PC-9 (cell line): ENCODE data around the gene MX2. TPM values are rescaled to one million over a fixed set of nuclear protein-coding genes. Genes with fewer than 3 reads are reported as not detected.
"Not testable (repeated sequence)": the region's sequence is repeated elsewhere in the genome, so short reads cannot be mapped to it uniquely, and the experiment has no call there.

Experiments
- BruUV-seq: library from RNA; stranded (reverse); fragments of 400-500 nt; replicated peaks from 2 replicates; lab custom pipeline; 2021; lab: Mats Ljungman, UMichigan
- CTCF ChIA-PET: fragments of 300-600 bp; sonication (Branson Sonifier 250); formaldehyde crosslinking; loops from one replicate; lab custom pipeline; 2022; ENCODE audit warnings: antibody characterized with exemption; lab: Charles Lee
- POLR2A ChIA-PET: fragments of 300-600 bp; sonication (Branson Sonifier 250); formaldehyde crosslinking; loops from one replicate; lab custom pipeline; 2022; ENCODE audit warnings: antibody characterized with exemption; ENCODE audit not compliant: unreplicated experiment; lab: Charles Lee
- DNase-seq, 2 experiments: peaks; one replicate each; pipeline versions ENCODE4 v3.0.0 to v3.0.0-alpha.2; 2015 to 2022; ENCODE audit warnings: mixed read lengths in 1 of 2
- H2AFZ ChIP-seq: fragments of 200-600 bp; sonication (generic); 2 replicates; pipeline ENCODE4 v1.8.1; 2017; ENCODE audit warnings: antibody characterized with exemption
- H3F3A ChIP-seq: fragments of 200-600 bp; sonication (generic); 2 replicates; pipeline ENCODE4 v1.8.1; 2017; ENCODE audit warnings: antibody characterized with exemption, mild to moderate bottlenecking, low read depth; ENCODE audit not compliant: insufficient read depth
- H3K27ac ChIP-seq: fragments of 200-600 bp; sonication (generic); 2 replicates; pipeline ENCODE4 v1.6.1; 2016; ENCODE audit warnings: mixed run types
- H3K27me3 ChIP-seq: fragments of 200-600 bp; sonication (generic); 2 replicates; pipeline ENCODE4 v1.6.1; 2016; ENCODE audit warnings: low read depth, mixed run types; ENCODE audit not compliant: insufficient read depth
- H3K36me3 ChIP-seq: fragments of 200-600 bp; sonication (generic); 2 replicates; pipeline ENCODE4 v1.6.1; 2016; ENCODE audit warnings: low read depth, mixed run types
- H3K4me1 ChIP-seq: fragments of 200-600 bp; sonication (generic); replicated peaks from 2 replicates; pipeline ENCODE4 v1.6.1; 2016; ENCODE audit warnings: mixed run types; ENCODE audit not compliant: insufficient read depth
- H3K4me2 ChIP-seq: fragments of 200-600 bp; sonication (generic); 2 replicates; pipeline ENCODE4 v1.6.1; 2017; ENCODE audit warnings: mixed run types
- H3K4me3 ChIP-seq: fragments of 200-600 bp; sonication (generic); 2 replicates; pipeline ENCODE4 v1.6.1; 2016; ENCODE audit warnings: mixed run types
- H3K79me2 ChIP-seq: fragments of 200-600 bp; sonication (generic); 2 replicates; pipeline ENCODE4 v1.6.1; 2017; ENCODE audit warnings: low read depth, mixed run types
- H3K9me2 ChIP-seq: fragments of 200-600 bp; sonication (generic); 2 replicates; pipeline ENCODE4 v1.8.1; 2017; ENCODE audit warnings: mild to moderate bottlenecking; ENCODE audit not compliant: insufficient read depth
- H3K9me3 ChIP-seq: fragments of 200-600 bp; sonication (generic); 2 replicates; pipeline ENCODE4 v1.8.1; 2016; ENCODE audit warnings: low read depth; ENCODE audit not compliant: insufficient read depth
- H4K20me1 ChIP-seq: fragments of 200-600 bp; sonication (generic); 2 replicates; pipeline ENCODE4 v1.8.1; 2017; ENCODE audit not compliant: insufficient read depth
- EZH2 ChIP-seq: fragments of 200-600 bp; sonication (generic); IDR thresholded peaks from 2 replicates; pipeline ENCODE4 v1.8.0; 2017; ENCODE audit warnings: antibody characterized with exemption, low read depth
- intact Hi-C: fragments of 100-400 bp; cut with micrococcal nuclease; formaldehyde crosslinking; loops from one replicate; pipeline ENCODE4 v1.10.0; 2022; ENCODE audit not compliant: unreplicated experiment
- total RNA-seq: library from RNA; stranded (reverse); gene quantifications from 2 replicates; pipeline ENCODE4 v1.2.3, GENCODE V29; 2021
- TF ChIP-seq, protein P1 (sequence below): fragments of 200-600 bp; sonication (generic); conservative IDR thresholded peaks from 2 replicates; pipeline ENCODE4 v1.6.1; 2017; ENCODE audit warnings: mixed run types, antibody characterized with exemption, mild to moderate bottlenecking, moderate library complexity

Gene MX2
- total RNA-seq, 1 experiment from 2014 or later, result 2.5 TPM

DNA sequence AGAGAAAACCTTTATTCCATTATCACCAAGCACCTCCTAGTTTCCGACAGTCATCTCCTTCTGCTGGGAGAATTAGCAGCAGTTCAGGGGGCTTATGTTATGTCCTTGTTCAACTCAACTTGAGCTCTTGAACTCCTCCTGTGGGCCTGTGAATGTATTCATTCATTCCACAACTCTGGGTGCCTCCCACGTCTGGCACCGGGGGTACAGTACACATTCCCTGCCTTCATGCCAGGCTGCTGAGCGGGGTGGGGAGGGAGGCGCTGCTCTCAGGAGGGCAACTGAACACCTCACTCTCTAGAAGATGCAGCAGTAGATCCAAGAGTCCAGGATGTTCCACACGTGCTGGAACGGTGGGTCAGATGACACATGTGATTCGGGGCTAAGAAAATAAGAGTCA lies 4.3 kb upstream of the MX2 start:
- Histone ChIP-seq H3K9me2 (no peaks in the 10 kb centered on the region), H3K4me3 (no peak overlapping the region), H4K20me1 (no peaks in the 10 kb centered on the region), H3K4me1 (peaks cover 9% of the 10 kb centered on the region; the same call in 1 of the 2 replicates), H3K4me2 (no peak overlapping the region), H3K27ac (no peak overlapping the region), H3F3A (peaks cover 3% of the 10 kb centered on the region; the same call in 1 of the 2 replicates), H3K36me3 (no peaks in the 10 kb centered on the region), H3K9me3 (no peaks in the 10 kb centered on the region), H2AFZ (no peak overlapping the region), H3K79me2 (no peaks in the 10 kb centered on the region), H3K27me3 (no peaks in the 10 kb centered on the region)
- DNase-seq, result no peak
- intact Hi-C loops, result no loop called here
- POLR2A ChIA-PET, result no interaction called here
- BruUV-seq, result no TSS peak
- TF ChIP-seq EZH2, result no peak
- TF ChIP-seq, protein P1, sequence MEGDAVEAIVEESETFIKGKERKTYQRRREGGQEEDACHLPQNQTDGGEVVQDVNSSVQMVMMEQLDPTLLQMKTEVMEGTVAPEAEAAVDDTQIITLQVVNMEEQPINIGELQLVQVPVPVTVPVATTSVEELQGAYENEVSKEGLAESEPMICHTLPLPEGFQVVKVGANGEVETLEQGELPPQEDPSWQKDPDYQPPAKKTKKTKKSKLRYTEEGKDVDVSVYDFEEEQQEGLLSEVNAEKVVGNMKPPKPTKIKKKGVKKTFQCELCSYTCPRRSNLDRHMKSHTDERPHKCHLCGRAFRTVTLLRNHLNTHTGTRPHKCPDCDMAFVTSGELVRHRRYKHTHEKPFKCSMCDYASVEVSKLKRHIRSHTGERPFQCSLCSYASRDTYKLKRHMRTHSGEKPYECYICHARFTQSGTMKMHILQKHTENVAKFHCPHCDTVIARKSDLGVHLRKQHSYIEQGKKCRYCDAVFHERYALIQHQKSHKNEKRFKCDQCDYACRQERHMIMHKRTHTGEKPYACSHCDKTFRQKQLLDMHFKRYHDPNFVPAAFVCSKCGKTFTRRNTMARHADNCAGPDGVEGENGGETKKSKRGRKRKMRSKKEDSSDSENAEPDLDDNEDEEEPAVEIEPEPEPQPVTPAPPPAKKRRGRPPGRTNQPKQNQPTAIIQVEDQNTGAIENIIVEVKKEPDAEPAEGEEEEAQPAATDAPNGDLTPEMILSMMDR, result no peak
- CTCF ChIA-PET, result no interaction called here

DNA sequence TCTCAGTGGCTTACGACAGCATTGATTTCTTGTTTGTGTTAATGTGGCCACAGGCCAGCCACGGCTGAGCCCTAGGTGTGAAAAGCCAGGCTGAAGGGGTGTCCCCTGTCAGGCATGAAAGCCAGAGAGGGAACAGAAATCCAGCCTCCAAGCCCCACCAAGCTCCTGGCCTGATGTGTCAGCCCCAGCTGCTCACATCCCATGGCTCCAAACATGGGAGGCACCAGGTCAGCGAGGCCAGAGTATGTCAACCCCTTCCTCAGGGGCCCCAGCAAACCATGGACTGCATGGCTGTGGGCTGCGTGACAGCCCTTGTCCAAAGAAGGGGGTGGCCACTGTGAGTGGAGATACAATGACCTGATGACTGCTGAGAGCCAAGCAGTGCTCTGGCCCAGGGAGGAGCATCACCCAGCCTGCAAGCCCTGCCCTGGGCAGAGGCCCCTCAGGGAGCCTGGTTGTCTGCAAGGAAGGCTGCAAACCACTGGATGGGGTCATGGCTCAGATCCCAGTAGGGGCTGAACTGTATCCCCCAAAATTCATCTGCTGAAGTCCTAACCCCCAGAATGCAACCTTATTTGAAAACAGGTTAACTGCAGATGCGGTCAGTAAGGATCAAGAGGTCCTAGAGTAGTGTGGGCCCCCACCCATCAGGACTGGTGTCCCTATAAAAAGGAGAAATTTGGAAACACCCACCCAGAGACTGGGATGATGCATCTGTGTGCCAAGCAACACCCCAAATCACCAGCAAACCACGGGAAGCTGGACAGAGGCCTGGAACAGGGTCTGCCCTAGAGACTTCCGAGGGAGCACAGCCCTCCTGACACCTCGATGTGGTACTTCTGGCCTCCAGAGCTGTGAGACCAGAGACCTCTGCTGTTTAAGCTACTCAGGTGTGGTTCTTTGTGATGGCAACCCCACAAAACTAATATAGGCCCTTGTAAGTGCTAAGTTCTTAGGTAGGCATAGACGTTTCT lies 3.3 kb upstream of the MX2 start:
- no peak overlapping the region for H3K4me3 ChIP-seq
- H3K79me2 ChIP-seq, result no peaks in the 10 kb centered on the region
- H2AFZ ChIP-seq, result no peak overlapping the region
- H3K4me2 ChIP-seq, result no peak overlapping the region
- H3K27me3 ChIP-seq, result no peaks in the 10 kb centered on the region
- POLR2A ChIA-PET, result no interaction called here
- H3F3A ChIP-seq, result peaks cover 3% of the 10 kb centered on the region; the same call in 1 of the 2 replicates
- H3K27ac ChIP-seq, result no peak overlapping the region
- H3K4me1 ChIP-seq, result peaks cover 9% of the 10 kb centered on the region; the same call in 1 of the 2 replicates
- CTCF ChIA-PET, result no interaction called here
- TF ChIP-seq EZH2, result no peak
- TF ChIP-seq, protein P1, result no peak
- no peak for DNase-seq
- no peaks in the 10 kb centered on the region for H3K9me3 ChIP-seq
- no peaks in the 10 kb centered on the region for H4K20me1 ChIP-seq
- BruUV-seq, result no TSS peak
- intact Hi-C loops, result no loop called here
- H3K9me2 ChIP-seq, result no peaks in the 10 kb centered on the region
- no peaks in the 10 kb centered on the region for H3K36me3 ChIP-seq

DNA sequence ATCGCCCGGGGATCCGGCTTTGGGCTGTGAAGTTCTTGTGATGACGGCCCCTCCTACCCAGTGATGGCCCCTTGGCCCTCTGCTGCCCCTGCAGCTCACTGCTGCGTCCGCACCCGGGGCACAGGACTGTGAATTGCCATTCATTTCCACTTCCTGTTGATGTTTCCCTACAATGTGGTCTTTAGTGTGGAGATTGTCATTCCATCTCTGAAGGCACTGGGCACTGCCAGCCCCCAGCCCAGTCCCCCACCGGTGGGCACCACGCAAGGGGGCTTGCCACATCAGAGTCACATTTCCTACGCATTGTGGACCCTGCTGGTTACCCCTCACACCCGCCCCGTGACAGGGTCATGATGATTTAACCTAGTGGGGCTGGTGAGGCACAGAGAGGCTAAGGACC lies 2.5 kb upstream of the MX2 start:
- Histone ChIP-seq H3K79me2 (no peaks in the 10 kb centered on the region), H3K4me3 (no peak overlapping the region), H4K20me1 (no peaks in the 10 kb centered on the region), H3F3A (peaks cover 3% of the 10 kb centered on the region; the same call in 1 of the 2 replicates), H3K27ac (no peak overlapping the region), H3K4me2 (no peak overlapping the region), H2AFZ (no peak overlapping the region), H3K36me3 (no peaks in the 10 kb centered on the region), H3K4me1 (peaks cover 9% of the 10 kb centered on the region; the same call in 1 of the 2 replicates), H3K27me3 (no peaks in the 10 kb centered on the region), H3K9me2 (no peaks in the 10 kb centered on the region), H3K9me3 (no peaks in the 10 kb centered on the region)
- DNase-seq, result no peak
- CTCF ChIA-PET, result no interaction called here
- POLR2A ChIA-PET, result no interaction called here
- no peak for TF ChIP-seq EZH2
- TF ChIP-seq, protein P1, result no peak
- intact Hi-C loops, result no loop called here
- no TSS peak for BruUV-seq

DNA sequence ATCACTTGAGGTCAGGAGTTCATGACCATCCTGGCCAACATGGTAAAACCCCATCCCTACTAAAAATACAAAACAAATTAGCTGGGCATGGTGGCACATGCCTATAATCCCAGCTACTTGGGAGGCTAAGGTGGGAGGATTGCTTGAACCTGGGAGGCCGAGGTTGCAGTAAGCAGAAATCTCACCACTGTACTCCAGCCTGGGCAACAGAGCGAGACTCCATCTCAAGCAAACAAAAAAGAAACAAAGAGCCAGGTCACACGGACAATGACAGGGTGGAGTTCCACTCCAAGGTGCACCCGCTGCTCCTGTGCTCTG lies 2.1 kb upstream of the MX2 start:
- H3K79me2 ChIP-seq, H4K20me1 ChIP-seq, POLR2A ChIA-PET, H3K4me1 ChIP-seq, H3K27me3 ChIP-seq, DNase-seq, H3K9me2 ChIP-seq, H3K36me3 ChIP-seq, H3F3A ChIP-seq, H3K27ac ChIP-seq, intact Hi-C loops, H2AFZ ChIP-seq, H3K4me2 ChIP-seq, CTCF ChIA-PET, BruUV-seq, H3K4me3 ChIP-seq, H3K9me3 ChIP-seq: not testable (repeated sequence)
